ENCODE data around the gene FXR2.

FXR2 gene

GRCh38 chr17:7549401-7550055 is 65.2 kb downstream of the FXR2 start (continued):
- TF ChIP-seq KLF17 (tag by site-specific recombination; IDR thresholded peaks at IDR 0.05), result peak; percentile 15; the same call in 1 of the 2 replicates
- TF ChIP-seq ZBTB20 (tag by site-specific recombination; IDR thresholded peaks at IDR 0.05), result peak; percentile 61
- TF ChIP-seq ZNF473 (tag by site-specific recombination; IDR thresholded peaks at IDR 0.05), result no peak
- TF ChIP-seq ZEB2 (tag by site-specific recombination; IDR thresholded peaks at IDR 0.05), result no peak
- no peak for TF ChIP-seq ZNF626 (tag by site-specific recombination; IDR thresholded peaks at IDR 0.05)
- TF ChIP-seq EGR2 (tag by site-specific recombination; IDR thresholded peaks at IDR 0.05; ENCODE audit: low read depth), result peak; percentile 72
- TF ChIP-seq ZNF423 (tag by site-specific recombination; IDR thresholded peaks at IDR 0.05), result no peak
- TF ChIP-seq ZNF610 (tag by site-specific recombination; IDR thresholded peaks at IDR 0.05; ENCODE audit: borderline replicate concordance), result no peak
- peak; percentile 47 for TF ChIP-seq ZIC2 (tag by site-specific recombination; IDR thresholded peaks at IDR 0.05)
- TF ChIP-seq HIC1 (tag by site-specific recombination; IDR thresholded peaks at IDR 0.05), result peak; percentile 75; the same call in 1 of the 2 replicates
- TF ChIP-seq ZNF23 (tag by site-specific recombination; IDR thresholded peaks at IDR 0.05; ENCODE audit: borderline replicate concordance), result no peak
- TF ChIP-seq ZNF19 (tag by site-specific recombination; IDR thresholded peaks at IDR 0.05; ENCODE audit: low read depth), result no peak
- no peak for TF ChIP-seq ZNF157 (tag by site-specific recombination; IDR thresholded peaks at IDR 0.05)
- peak; percentile 90 for TF ChIP-seq ZFHX2 (tag by site-specific recombination; conservative IDR thresholded peaks at IDR 0.05)

GRCh38 chr17:7548585-7549400 is 65.9 kb downstream of the FXR2 start, which contains the start of gene TNFSF12:
TNFSF12 (plus strand) TSS chr17:7549058; CDS start chr17:7549154, 96 bp downstream.
- H3K36me3 ChIP-seq (ENCODE audit: control insufficient read depth in 2 of 2, insufficient read depth in 1 of 2, low read length in 2 of 2), result no peaks in the 10 kb centered on the region
- ChIA-PET CTCF (interaction anchor here (0.6 to 6.2 kb wide), 4 partner anchors 12 to 1959 kb away, joined by 3 to 60 read pairs (median 4); partner anchors contain the start of genes SENP3 and TMEM95), POLR2A (interaction anchor here (1.1 kb wide), 1 partner anchor 11 kb away, joined by 6 read pairs; no protein-coding TSS in a partner anchor)
- H3K4me3 ChIP-seq (ENCODE audit: low read depth, low read length), result peak within 1 kb of the TSS; percentile 52
- H3K9me3 ChIP-seq (ENCODE audit: control insufficient read depth, insufficient read depth, low read depth, low read length), result no peaks in the 10 kb centered on the region
- H3K27ac ChIP-seq (ENCODE audit: extremely low read depth, low read depth, low read length), result no peak within 1 kb of the TSS; the same call in 1 of the 2 replicates
- H3K4me1 ChIP-seq (ENCODE audit: control insufficient read depth, insufficient read depth, low read length), result peaks cover 3% of the 10 kb centered on the region; the same call in 1 of the 2 replicates
- TF ChIP-seq ZNF280D (tag by site-specific recombination; IDR thresholded peaks at IDR 0.05) (no peak), ZBTB11 (tag by site-specific recombination; conservative IDR thresholded peaks at IDR 0.05; ENCODE audit: low read depth) (peak; percentile 33; the same call in 1 of the 2 replicates), ZBTB26 (tag by site-specific recombination; optimal IDR thresholded peaks at IDR 0.05) (peak; percentile 69), KLF17 (tag by site-specific recombination; IDR thresholded peaks at IDR 0.05) (peak; percentile 47; the same call in 1 of the 2 replicates), GLIS2 (tag by site-specific recombination; IDR thresholded peaks at IDR 0.05) (0 out of 2 replicates have a peak, but pooled peaks have one; percentile 20), ZNF335 (tag by site-specific recombination; conservative IDR thresholded peaks at IDR 0.05) (peak; percentile 69), KLF1 (tag by site-specific recombination; IDR thresholded peaks at IDR 0.05) (peak; percentile 63; the same call in 1 of the 2 replicates), ZNF561 (tag by site-specific recombination; IDR thresholded peaks at IDR 0.05; ENCODE audit: borderline replicate concordance) (peak; percentile 49; the same call in 1 of the 2 replicates)
